Endometrium (tissue), 2 donors: ENCODE results near the gene BABAM1.
A peak's percentile ranks its signal among the peaks of the same experiment; 100 is the strongest.
"Not testable (repeated sequence)": the region's sequence is repeated elsewhere in the genome, so short reads cannot be mapped to it uniquely, and the experiment has no call there.

Experiments
- FAIRE-seq: peaks from 2 replicates; lab custom pipeline; 2012; peaks lifted over from hg19 to GRCh38; lab: Jason Lieb, UNC
- donor health status: control.
- donor health status: control.

BABAM1 gene

GRCh38 chr19:17275441-17276175 is 8.4 kb downstream of the BABAM1 start:
- FAIRE-seq: no peak

GRCh38 chr19:17279436-17279835 is 12.2 kb downstream of the BABAM1 start:
- no peak for FAIRE-seq

- FAIRE-seq: no peak
These were observed 14.4 kb downstream of the BABAM1 start, which contains the start of gene ANKLE1 for GRCh38 chr19:17281391-17282304. Gene ANKLE1, plus strand, starts transcription at chr19:17281901. Its CDS starts 20 bp downstream, at chr19:17281921.

- FAIRE-seq: no peak
These were observed 15.4 kb downstream of the BABAM1 start for GRCh38 chr19:17282488-17283125.

- no peak for FAIRE-seq
These were observed 16.3 kb downstream of the BABAM1 start for GRCh38 chr19:17283504-17283996.

- no peak for FAIRE-seq
These were observed 18.3 kb downstream of the BABAM1 start for GRCh38 chr19:17285415-17286135.

- no peak for FAIRE-seq
These were observed 19.0 kb downstream of the BABAM1 start for GRCh38 chr19:17286263-17286662.

- no peak for FAIRE-seq
These were observed 19.5 kb downstream of the BABAM1 start for GRCh38 chr19:17286752-17287151.

GRCh38 chr19:17289489-17289888 is 22.2 kb downstream of the BABAM1 start:
- no peak for FAIRE-seq

GRCh38 chr19:17292301-17293074 is 25.2 kb downstream of the BABAM1 start:
- FAIRE-seq: no peak

- FAIRE-seq: no peak
These were observed 26.4 kb downstream of the BABAM1 start for GRCh38 chr19:17293605-17294004.

- no peak for FAIRE-seq
These were observed 27.0 kb downstream of the BABAM1 start for GRCh38 chr19:17294051-17294891.

- not testable (repeated sequence) for FAIRE-seq
These were observed 28.3 kb downstream of the BABAM1 start for GRCh38 chr19:17295551-17295950.

GRCh38 chr19:17296273-17296672 is 29.0 kb downstream of the BABAM1 start:
- FAIRE-seq: no peak

GRCh38 chr19:17296976-17297375 is 29.7 kb downstream of the BABAM1 start:
- no peak for FAIRE-seq

- FAIRE-seq: no peak
These were observed 33.9 kb downstream of the BABAM1 start for GRCh38 chr19:17300992-17301619.

GRCh38 chr19:17302391-17303166 is 35.3 kb downstream of the BABAM1 start:
- FAIRE-seq: no peak

- FAIRE-seq: peak; percentile 35
These were observed 36.1 kb downstream of the BABAM1 start, which contains the start of gene ABHD8 for GRCh38 chr19:17303167-17303939. Gene ABHD8, minus strand, starts transcription at chr19:17303425. Its CDS starts 1,809 bp downstream, at chr19:17301616.
